SK-N-SH (cell line): ENCODE measurements around the gene BNC2.

Experiments used
- CTCF ChIP-seq: fragments of 200-600 bp; sonication (generic); IDR thresholded peaks from 2 replicates; pipeline ENCODE4 v1.6.1; 2017; ENCODE audit warnings: antibody characterized with exemption, mild to moderate bottlenecking, moderate library complexity
- FOXM1 ChIP-seq: IDR thresholded peaks from 2 replicates; pipeline ENCODE4 v1.4.0; 2012; ENCODE audit warnings: low read depth, mild to moderate bottlenecking
- JUND ChIP-seq: IDR thresholded peaks from 2 replicates; pipeline ENCODE4 v1.4.0; 2012

GRCh38 chr9:16701347-16701746, 169.1 kb downstream of the BNC2 start:
- TF ChIP-seq FOXM1 (no peak), JUND (no peak), CTCF (no peak)
